ENCODE measurements around the gene ASPSCR1.
"Not testable (repeated sequence)": the region's sequence is repeated elsewhere in the genome, so short reads cannot be mapped to it uniquely, and the experiment has no call there.

Gene ASPSCR1

GRCh38 chr17:81951785-81952684 is 25.4 kb upstream of the ASPSCR1 start:
- H3K27ac Mint-ChIP-seq (ENCODE audit: low read depth), result no peak overlapping the region
- H3K4me1 Mint-ChIP-seq, result no peaks in the 10 kb centered on the region
- DNase-seq (ENCODE audit: low spot score in 2 of 2) (no peak), ATAC-seq (replicated peaks; ENCODE audit: extremely low read depth, poor library complexity, severe bottlenecking) (no peak)
- H3K27me3 Mint-ChIP-seq, result peaks cover 5% of the 10 kb centered on the region
- H3K36me3 Mint-ChIP-seq (ENCODE audit: insufficient read depth), result peaks cover 1% of the 10 kb centered on the region
- no peak overlapping the region for H3K4me3 Mint-ChIP-seq
- no peaks in the 10 kb centered on the region for H3K9me3 Mint-ChIP-seq

- Mint-ChIP-seq H3K36me3 (ENCODE audit: insufficient read depth) (peaks cover 1% of the 10 kb centered on the region), H3K27me3 (peaks cover 9% of the 10 kb centered on the region), H3K27ac (ENCODE audit: low read depth) (no peak overlapping the region), H3K9me3 (no peaks in the 10 kb centered on the region), H3K4me3 (no peak overlapping the region), H3K4me1 (no peaks in the 10 kb centered on the region)
- DNase-seq (ENCODE audit: low spot score in 2 of 2) (no peak), ATAC-seq (replicated peaks; ENCODE audit: extremely low read depth, poor library complexity, severe bottlenecking) (no peak)
Measured at GRCh38 chr17:81952792-81953228, 24.6 kb upstream of the ASPSCR1 start.

GRCh38 chr17:81953443-81953842 is 24.0 kb upstream of the ASPSCR1 start:
- H3K27ac Mint-ChIP-seq (ENCODE audit: low read depth); ATAC-seq (replicated peaks; ENCODE audit: extremely low read depth, poor library complexity, severe bottlenecking); H3K9me3 Mint-ChIP-seq; DNase-seq (ENCODE audit: low spot score in 2 of 2); H3K4me3 Mint-ChIP-seq; H3K36me3 Mint-ChIP-seq (ENCODE audit: insufficient read depth); H3K4me1 Mint-ChIP-seq: not testable (repeated sequence)
- H3K27me3 Mint-ChIP-seq, result peaks cover 15% of the 10 kb centered on the region

- peaks cover under 1% of the 10 kb centered on the region for H3K36me3 Mint-ChIP-seq (ENCODE audit: insufficient read depth)
- H3K4me3 Mint-ChIP-seq, result no peak overlapping the region
- H3K9me3 Mint-ChIP-seq, result no peaks in the 10 kb centered on the region
- DNase-seq (ENCODE audit: low spot score in 2 of 2) (no peak), ATAC-seq (replicated peaks; ENCODE audit: extremely low read depth, poor library complexity, severe bottlenecking) (no peak)
- peaks cover 5% of the 10 kb centered on the region for H3K4me1 Mint-ChIP-seq
- H3K27me3 Mint-ChIP-seq, result peaks cover 22% of the 10 kb centered on the region
- H3K27ac Mint-ChIP-seq (ENCODE audit: low read depth), result no peak overlapping the region
Measured at GRCh38 chr17:81954131-81955057, 23.0 kb upstream of the ASPSCR1 start.

- Mint-ChIP-seq H3K27ac (ENCODE audit: low read depth) (no peak overlapping the region), H3K4me1 (peaks cover 5% of the 10 kb centered on the region), H3K36me3 (ENCODE audit: insufficient read depth) (no peaks in the 10 kb centered on the region), H3K9me3 (no peaks in the 10 kb centered on the region), H3K4me3 (no peak overlapping the region), H3K27me3 (peaks cover 22% of the 10 kb centered on the region)
- no peak for DNase-seq (ENCODE audit: low spot score in 2 of 2)
- ATAC-seq (replicated peaks; ENCODE audit: extremely low read depth, poor library complexity, severe bottlenecking), result no peak
Measured at GRCh38 chr17:81955058-81955681, 22.3 kb upstream of the ASPSCR1 start.

- Mint-ChIP-seq H3K36me3 (ENCODE audit: insufficient read depth) (no peaks in the 10 kb centered on the region), H3K27me3 (peaks cover 22% of the 10 kb centered on the region), H3K4me3 (no peak overlapping the region), H3K9me3 (no peaks in the 10 kb centered on the region), H3K27ac (ENCODE audit: low read depth) (no peak overlapping the region), H3K4me1 (peaks cover 5% of the 10 kb centered on the region)
- ATAC-seq (replicated peaks; ENCODE audit: extremely low read depth, poor library complexity, severe bottlenecking) (no peak), DNase-seq (ENCODE audit: low spot score in 2 of 2) (no peak)
Measured at GRCh38 chr17:81955756-81956544, 21.5 kb upstream of the ASPSCR1 start.

GRCh38 chr17:81956607-81957589 is 20.5 kb upstream of the ASPSCR1 start:
- Mint-ChIP-seq H3K4me1 (peaks cover 5% of the 10 kb centered on the region), H3K9me3 (no peaks in the 10 kb centered on the region), H3K36me3 (ENCODE audit: insufficient read depth) (no peaks in the 10 kb centered on the region), H3K27ac (ENCODE audit: low read depth) (no peak overlapping the region), H3K4me3 (no peak overlapping the region), H3K27me3 (peaks cover 22% of the 10 kb centered on the region)
- no peak for DNase-seq (ENCODE audit: low spot score in 2 of 2)
- no peak for ATAC-seq (replicated peaks; ENCODE audit: extremely low read depth, poor library complexity, severe bottlenecking)

GRCh38 chr17:81957691-81958432 is 19.6 kb upstream of the ASPSCR1 start:
- peak overlapping the region; percentile 65 for H3K4me3 Mint-ChIP-seq

GRCh38 chr17:81958633-81959342 is 18.6 kb upstream of the ASPSCR1 start:
- DNase-seq (ENCODE audit: low spot score in 2 of 2) (no peak), ATAC-seq (replicated peaks; ENCODE audit: extremely low read depth, poor library complexity, severe bottlenecking) (no peak)
- peaks cover 41% of the 10 kb centered on the region for H3K27me3 Mint-ChIP-seq
- no peak overlapping the region for H3K27ac Mint-ChIP-seq (ENCODE audit: low read depth)
- no peaks in the 10 kb centered on the region for H3K36me3 Mint-ChIP-seq (ENCODE audit: insufficient read depth)
- no peaks in the 10 kb centered on the region for H3K9me3 Mint-ChIP-seq
- peak overlapping the region; percentile 65 for H3K4me3 Mint-ChIP-seq
- peaks cover 13% of the 10 kb centered on the region for H3K4me1 Mint-ChIP-seq

More at GRCh38 chr17:81957691-81958432, 19.6 kb upstream of the ASPSCR1 start:
- DNase-seq (ENCODE audit: low spot score in 2 of 2), result no peak
- Mint-ChIP-seq H3K4me1 (peaks cover 5% of the 10 kb centered on the region), H3K9me3 (no peaks in the 10 kb centered on the region), H3K36me3 (ENCODE audit: insufficient read depth) (no peaks in the 10 kb centered on the region), H3K27me3 (peaks cover 32% of the 10 kb centered on the region), H3K27ac (ENCODE audit: low read depth) (no peak overlapping the region)
- ATAC-seq (replicated peaks; ENCODE audit: extremely low read depth, poor library complexity, severe bottlenecking), result no peak

Measured in central memory CD8-positive, alpha-beta T cell (primary cell).